ENCODE results near the gene NLK.
"Not testable (repeated sequence)": the region's sequence is repeated elsewhere in the genome, so short reads cannot be mapped to it uniquely, and the experiment has no call there.

NLK gene

DNA sequence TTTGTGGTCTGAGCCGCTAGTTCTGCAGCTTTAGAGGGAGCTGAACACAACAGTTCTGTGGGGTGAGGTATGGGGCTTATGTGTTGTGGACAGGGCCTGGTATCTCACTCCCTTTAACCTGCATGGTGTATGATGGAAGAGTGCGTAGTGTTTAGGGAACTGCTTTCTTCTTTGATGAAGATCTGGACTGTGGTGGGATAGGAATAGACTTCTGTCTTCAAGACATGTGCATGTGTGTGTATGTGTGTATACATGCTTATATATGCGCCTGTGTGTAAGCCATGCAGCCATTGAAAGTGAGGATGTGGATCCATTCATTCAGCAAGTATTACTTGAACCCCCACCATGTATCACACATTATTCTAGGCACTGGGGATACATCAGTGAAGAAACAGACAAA, 161.8 kb downstream of the NLK start:
- no peak for DNase-seq
- in situ Hi-C loops (cut with HindIII; ENCODE audit: low pct_ligation_motif_present, low pct_unique_long_range_greater_than_20kb, low sequenced_read_pairs), result no loop called here

DNA sequence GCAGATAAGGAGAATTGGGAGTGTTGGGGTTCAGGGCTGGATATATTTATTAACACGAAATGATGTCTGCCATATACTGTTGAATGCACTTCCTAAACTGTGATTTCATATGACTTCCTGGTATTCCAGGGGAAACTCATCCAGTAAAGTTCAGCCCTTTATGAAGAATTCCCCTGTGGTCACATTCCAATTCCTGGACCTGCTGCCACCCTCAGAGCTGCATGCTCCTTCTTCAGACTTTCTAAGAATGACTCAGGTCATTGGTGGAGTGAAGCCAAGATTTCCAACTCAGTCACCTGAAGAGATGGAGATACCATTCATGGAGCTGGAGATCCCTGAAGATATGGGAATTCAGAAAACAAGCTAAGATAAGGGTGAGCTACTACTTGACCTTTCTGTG, 162.3 kb downstream of the NLK start:
- DNase-seq, result peak; percentile 85
- in situ Hi-C loops (cut with HindIII; ENCODE audit: low pct_ligation_motif_present, low pct_unique_long_range_greater_than_20kb, low sequenced_read_pairs), result no loop called here

DNA sequence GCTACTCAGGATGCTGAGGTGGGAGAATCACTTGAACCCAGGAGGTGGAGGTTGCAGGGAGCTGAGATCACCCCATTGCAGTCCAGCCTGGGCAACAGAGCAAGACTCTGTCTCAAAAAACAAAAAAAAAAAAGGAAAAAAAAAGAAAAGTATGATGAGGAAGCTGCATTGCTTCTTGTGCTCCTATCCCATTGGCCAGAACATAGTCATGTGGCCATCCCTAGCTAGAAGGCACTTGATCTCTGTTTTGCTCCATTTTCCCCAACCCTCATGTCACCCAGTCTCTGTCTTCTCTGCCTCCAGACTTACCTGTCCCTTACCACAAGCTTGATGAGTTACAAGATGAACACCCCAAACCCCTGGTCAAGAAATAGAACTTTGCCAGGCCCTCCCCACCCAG, 163.8 kb downstream of the NLK start:
- in situ Hi-C loops (cut with HindIII; ENCODE audit: low pct_ligation_motif_present, low pct_unique_long_range_greater_than_20kb, low sequenced_read_pairs), result no loop called here
- no peak for DNase-seq

GRCh38 chr17:28211811-28212210, 169.3 kb downstream of the NLK start:
- in situ Hi-C loops (cut with HindIII; ENCODE audit: low pct_ligation_motif_present, low pct_unique_long_range_greater_than_20kb, low sequenced_read_pairs), result no loop called here

DNA sequence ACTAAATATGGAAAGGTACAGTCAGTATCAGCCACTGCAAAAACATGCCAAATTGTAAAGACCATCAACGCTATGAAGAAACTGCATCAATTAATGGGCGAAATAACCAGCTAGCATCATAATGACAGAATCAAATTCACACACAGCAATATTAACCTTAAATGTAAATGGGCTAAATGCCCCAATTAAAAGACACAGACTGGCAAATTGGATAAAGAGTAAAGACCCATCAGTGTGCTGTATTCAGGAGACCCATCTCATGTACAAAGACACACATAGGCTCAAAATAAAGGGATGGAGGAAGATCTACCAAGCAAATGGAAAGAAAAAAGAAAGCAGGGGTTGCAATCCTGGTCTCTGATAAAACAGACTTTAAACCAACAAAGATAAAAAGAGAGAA, 171.1 kb downstream of the NLK start:
- in situ Hi-C loops (cut with HindIII; ENCODE audit: low pct_ligation_motif_present, low pct_unique_long_range_greater_than_20kb, low sequenced_read_pairs); DNase-seq: not testable (repeated sequence)

More at GRCh38 chr17:28211811-28212210, 169.3 kb downstream of the NLK start:
- no peak for DNase-seq

DNA sequence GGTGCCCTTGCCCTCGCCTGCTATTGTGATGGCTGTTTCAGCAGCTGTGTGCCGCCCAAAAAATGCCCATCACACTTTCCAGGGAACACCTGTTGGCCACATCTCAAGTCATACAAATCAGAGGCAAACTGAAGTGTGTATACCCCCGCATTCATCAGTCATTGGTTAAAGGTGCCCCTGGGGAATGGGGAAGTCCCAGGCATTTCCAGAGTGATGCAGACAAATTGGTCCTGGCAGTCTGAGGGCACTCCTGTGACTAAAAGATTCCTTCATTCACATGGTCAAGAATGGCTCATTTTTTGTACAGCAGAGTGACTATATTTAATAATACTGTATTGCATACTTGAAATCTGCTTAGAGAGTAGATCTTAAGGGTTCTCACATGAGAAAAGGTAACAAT, 173.6 kb downstream of the NLK start:
- DNase-seq, result no peak
- in situ Hi-C loops (cut with HindIII; ENCODE audit: low pct_ligation_motif_present, low pct_unique_long_range_greater_than_20kb, low sequenced_read_pairs), result no loop called here

DNA sequence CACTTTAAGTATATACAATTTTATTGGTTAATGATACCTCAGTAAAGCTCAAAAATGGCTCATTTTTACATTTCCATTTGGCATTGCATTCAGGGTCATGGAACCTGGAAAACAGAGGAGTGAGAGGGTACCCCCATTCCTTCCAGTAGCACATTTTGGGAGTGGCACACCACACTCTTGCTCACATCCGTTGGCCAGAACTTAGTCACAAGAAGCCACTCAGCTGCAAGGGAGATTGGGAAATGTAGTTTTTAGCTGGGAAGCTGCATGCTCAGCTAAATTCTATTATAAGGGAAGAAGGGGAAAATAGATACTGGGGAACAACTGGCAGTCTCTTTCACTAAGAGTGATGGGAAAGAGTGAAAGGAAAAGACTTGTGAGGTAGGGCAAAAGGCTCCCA, 174.1 kb downstream of the NLK start:
- in situ Hi-C loops (cut with HindIII; ENCODE audit: low pct_ligation_motif_present, low pct_unique_long_range_greater_than_20kb, low sequenced_read_pairs), result no loop called here

DNA sequence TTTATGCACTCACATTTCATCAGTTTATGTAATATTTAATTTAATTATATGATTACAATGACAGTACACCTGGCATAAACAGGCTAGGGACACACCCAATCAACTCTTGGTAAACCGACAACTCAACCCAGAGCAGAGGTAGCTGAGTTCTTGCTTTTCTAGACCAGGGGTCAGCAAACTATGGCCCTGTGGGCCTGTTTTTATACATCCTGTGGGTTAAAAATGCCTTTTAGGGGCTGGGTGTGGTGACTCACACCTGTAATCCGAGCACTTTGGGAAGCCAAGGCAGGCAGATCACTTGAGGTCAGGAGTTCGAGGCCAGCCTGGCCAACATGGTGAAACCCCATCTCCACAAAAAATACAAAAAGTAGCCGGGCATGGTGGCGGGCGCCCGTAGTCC, 177.3 kb downstream of the NLK start:
- in situ Hi-C loops (cut with HindIII; ENCODE audit: low pct_ligation_motif_present, low pct_unique_long_range_greater_than_20kb, low sequenced_read_pairs), result no loop called here
- DNase-seq, result no peak

More for the DNA sequence above, 174.1 kb downstream of the NLK start:
- no peak for DNase-seq

GRCh38 chr17:28221751-28222414, 179.4 kb downstream of the NLK start:
- in situ Hi-C loops (cut with HindIII; ENCODE audit: low pct_ligation_motif_present, low pct_unique_long_range_greater_than_20kb, low sequenced_read_pairs), result no loop called here
- no peak for DNase-seq

GRCh38 chr17:28225271-28225670, 182.8 kb downstream of the NLK start:
- DNase-seq, result no peak
- in situ Hi-C loops (cut with HindIII; ENCODE audit: low pct_ligation_motif_present, low pct_unique_long_range_greater_than_20kb, low sequenced_read_pairs), result no loop called here

- DNase-seq, result no peak
- in situ Hi-C loops (cut with HindIII; ENCODE audit: low pct_ligation_motif_present, low pct_unique_long_range_greater_than_20kb, low sequenced_read_pairs), result no loop called here
These were observed 183.4 kb downstream of the NLK start for GRCh38 chr17:28225867-28226266.

DNA sequence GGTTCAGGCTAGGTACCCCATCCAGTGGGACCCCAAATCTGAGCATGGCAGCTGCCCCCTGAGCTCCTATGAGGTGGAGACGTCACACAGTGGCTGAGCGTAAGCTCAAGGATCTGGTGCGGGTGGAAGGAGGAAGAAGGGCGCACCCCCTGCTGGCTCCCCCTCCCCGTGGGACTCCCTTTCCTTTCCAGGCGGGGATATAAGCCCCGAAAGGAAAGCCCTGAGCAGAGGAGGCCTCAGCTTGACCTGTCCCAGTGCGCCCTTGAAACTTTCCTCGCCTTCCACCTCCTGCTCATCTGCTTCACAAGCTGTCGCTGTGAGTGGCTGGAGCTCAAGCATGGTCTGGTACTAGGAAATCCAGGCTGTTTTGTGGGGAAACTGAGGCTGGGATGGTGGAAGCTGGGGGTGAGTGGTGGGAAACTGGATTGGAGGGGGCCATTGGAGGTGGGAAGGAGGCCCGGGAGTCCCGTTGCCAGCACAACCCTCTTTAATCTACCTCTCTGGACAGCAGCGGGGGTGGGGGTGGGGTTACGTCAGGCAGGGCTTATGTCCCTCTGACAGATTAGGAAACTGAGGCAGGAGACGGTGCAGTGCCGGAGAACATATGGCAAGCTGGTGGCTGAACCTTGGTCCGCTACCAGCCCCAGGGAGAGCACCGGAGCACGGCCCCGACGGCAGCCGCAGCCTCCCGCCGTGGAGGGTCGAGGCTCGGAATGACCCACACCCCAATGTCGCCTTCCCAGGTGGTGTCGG, 184.3 kb downstream of the NLK start:
- DNase-seq, result no peak
- in situ Hi-C loops (cut with HindIII; ENCODE audit: low pct_ligation_motif_present, low pct_unique_long_range_greater_than_20kb, low sequenced_read_pairs), result no loop called here

- peak; percentile 25 for DNase-seq
- in situ Hi-C loops (cut with HindIII; ENCODE audit: low pct_ligation_motif_present, low pct_unique_long_range_greater_than_20kb, low sequenced_read_pairs), result no loop called here
These were observed 185.0 kb downstream of the NLK start for GRCh38 chr17:28227316-28228108.

GRCh38 chr17:28228109-28228840, 185.8 kb downstream of the NLK start:
- DNase-seq, result no peak
- in situ Hi-C loops (cut with HindIII; ENCODE audit: low pct_ligation_motif_present, low pct_unique_long_range_greater_than_20kb, low sequenced_read_pairs), result no loop called here

DNA sequence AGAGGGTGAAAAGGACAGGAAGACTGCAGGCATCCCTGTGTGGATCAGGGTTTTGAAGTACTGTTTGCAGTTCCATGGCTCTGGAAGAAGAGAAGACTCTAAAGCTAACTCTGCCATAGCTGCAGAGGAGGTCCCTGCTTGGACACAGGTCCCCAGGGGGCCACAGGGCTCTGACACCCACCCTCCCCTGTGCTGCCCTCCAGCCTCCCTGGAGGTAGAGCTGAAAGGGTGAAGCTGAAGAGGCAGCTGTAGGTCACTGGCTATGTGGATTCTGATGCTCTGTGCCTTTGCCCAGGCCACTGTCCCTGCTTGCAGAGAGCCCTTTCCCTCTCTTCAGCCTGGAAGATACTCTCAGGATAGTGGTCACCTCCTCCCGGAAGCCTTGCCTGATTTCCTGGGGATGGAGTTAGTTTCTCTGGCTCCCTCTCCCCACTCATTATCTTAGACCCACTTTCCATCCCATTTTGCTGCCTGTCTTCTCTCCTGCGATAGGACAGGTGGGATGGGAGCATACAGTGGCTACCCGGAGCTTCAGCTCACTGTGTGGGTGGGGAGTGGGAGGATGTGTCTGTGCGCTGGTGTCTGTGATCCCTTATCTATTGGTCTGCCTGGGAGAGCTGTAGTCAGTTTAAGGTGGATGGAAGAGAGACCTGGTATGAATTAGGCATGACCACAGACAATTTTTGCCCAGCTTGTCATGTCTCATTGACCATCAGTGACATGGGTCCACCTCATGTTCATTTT, 186.7 kb downstream of the NLK start:
- in situ Hi-C loops (cut with HindIII; ENCODE audit: low pct_ligation_motif_present, low pct_unique_long_range_greater_than_20kb, low sequenced_read_pairs), result no loop called here

DNA sequence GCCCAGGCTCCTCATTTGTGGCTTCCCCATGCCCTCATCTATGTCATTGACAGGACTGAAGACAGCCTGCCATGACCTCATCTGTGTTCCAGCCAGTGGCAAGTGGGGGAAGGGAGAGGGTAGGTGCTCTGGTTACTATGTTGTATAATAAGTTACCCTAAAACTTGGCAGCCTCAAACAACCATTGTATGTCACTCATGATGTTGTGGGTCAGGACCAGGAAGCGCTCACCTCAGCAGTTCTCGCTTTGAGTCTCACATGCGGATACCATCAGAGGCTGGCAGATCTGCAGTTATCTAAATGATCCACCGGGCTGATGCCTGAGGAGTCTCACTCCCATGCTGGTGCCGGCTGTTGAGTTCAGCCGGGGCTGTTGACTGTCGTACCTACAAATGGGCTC, 187.5 kb downstream of the NLK start:
- DNase-seq, result no peak
- in situ Hi-C loops (cut with HindIII; ENCODE audit: low pct_ligation_motif_present, low pct_unique_long_range_greater_than_20kb, low sequenced_read_pairs), result no loop called here

More for the DNA sequence above, 186.7 kb downstream of the NLK start:
- no peak for DNase-seq

GRCh38 chr17:28230607-28231006, 188.1 kb downstream of the NLK start:
- in situ Hi-C loops (cut with HindIII; ENCODE audit: low pct_ligation_motif_present, low pct_unique_long_range_greater_than_20kb, low sequenced_read_pairs); DNase-seq: not testable (repeated sequence)

GRCh38 chr17:28231624-28232023, 189.1 kb downstream of the NLK start:
- in situ Hi-C loops (cut with HindIII; ENCODE audit: low pct_ligation_motif_present, low pct_unique_long_range_greater_than_20kb, low sequenced_read_pairs); DNase-seq: not testable (repeated sequence)

Measured in ACHN (cell line).